GOT3 (cell line): ENCODE measurements around the gene ACOX3.
"Not testable (repeated sequence)": the region's sequence is repeated elsewhere in the genome, so short reads cannot be mapped to it uniquely, and the experiment has no call there.

Experiments
- DNase-seq: peaks from one replicate; lab custom pipeline; 2025; ENCODE audit warnings: mixed read lengths; lab: John Stamatoyannopoulos, UW

ACOX3 gene

GRCh38 chr4:8352368-8353157, 88.0 kb downstream of the ACOX3 start:
- DNase-seq, result no peak

- no peak for DNase-seq
Observed at GRCh38 chr4:8351931-8352367, 88.6 kb downstream of the ACOX3 start.

- DNase-seq, result no peak
Observed at GRCh38 chr4:8350841-8351461, 89.6 kb downstream of the ACOX3 start.

- no peak for DNase-seq
Observed at GRCh38 chr4:8350352-8350751, 90.2 kb downstream of the ACOX3 start.

- DNase-seq, result no peak
Observed at GRCh38 chr4:8349664-8350236, 90.8 kb downstream of the ACOX3 start.

GRCh38 chr4:8349236-8349635, 91.3 kb downstream of the ACOX3 start:
- DNase-seq, result not testable (repeated sequence)

- no peak for DNase-seq
Observed at GRCh38 chr4:8348071-8348470, 92.5 kb downstream of the ACOX3 start.

- DNase-seq, result no peak
Observed at GRCh38 chr4:8347660-8348059, 92.9 kb downstream of the ACOX3 start.

GRCh38 chr4:8346838-8347605, 93.5 kb downstream of the ACOX3 start:
- no peak for DNase-seq

GRCh38 chr4:8345946-8346814, 94.3 kb downstream of the ACOX3 start:
- no peak for DNase-seq

- DNase-seq, result no peak
Observed at GRCh38 chr4:8345053-8345945, 95.2 kb downstream of the ACOX3 start.

GRCh38 chr4:8344377-8344776, 96.1 kb downstream of the ACOX3 start:
- no peak for DNase-seq

- no peak for DNase-seq
Observed at GRCh38 chr4:8343967-8344331, 96.6 kb downstream of the ACOX3 start.

- DNase-seq, result no peak
Observed at GRCh38 chr4:8343262-8343966, 97.1 kb downstream of the ACOX3 start.

- no peak for DNase-seq
Observed at GRCh38 chr4:8342651-8343261, 97.8 kb downstream of the ACOX3 start.

GRCh38 chr4:8341691-8342090, 98.8 kb downstream of the ACOX3 start:
- no peak for DNase-seq

GRCh38 chr4:8341281-8341680, 99.2 kb downstream of the ACOX3 start:
- not testable (repeated sequence) for DNase-seq

GRCh38 chr4:8340781-8341241, 99.7 kb downstream of the ACOX3 start:
- no peak for DNase-seq

GRCh38 chr4:8338351-8338961, 102.1 kb downstream of the ACOX3 start:
- DNase-seq, result no peak
